HG02970 (cell line): ENCODE results near the gene PMF1.

Experiments
- ATAC-seq: cut with Tn5 transposase; IDR thresholded peaks from one replicate; pipeline ENCODE4 v1.9.1; 2021; ENCODE audit warnings: mild to moderate bottlenecking, moderate library complexity, moderate number of reproducible peaks; ENCODE audit not compliant: unreplicated experiment, low FRiP score

PMF1 gene

GRCh38 chr1:156232201-156232894, 19.5 kb downstream of the PMF1 start:
- ATAC-seq, result no peak

- no peak for ATAC-seq
Observed at GRCh38 chr1:156233426-156234127, 20.8 kb downstream of the PMF1 start.

GRCh38 chr1:156236164-156236563, 23.4 kb downstream of the PMF1 start:
- ATAC-seq, result no peak

GRCh38 chr1:156238248-156238647, 25.4 kb downstream of the PMF1 start:
- no peak for ATAC-seq

- ATAC-seq, result no peak
Observed at GRCh38 chr1:156241311-156241811, 28.6 kb downstream of the PMF1 start.

GRCh38 chr1:156241926-156242325, 29.1 kb downstream of the PMF1 start, which contains the start of gene BGLAP:
TSS of gene BGLAP (plus strand) at chr1:156242184. CDS start at chr1:156242232, 48 bp downstream.
- no peak for ATAC-seq

- ATAC-seq, result no peak
Observed at GRCh38 chr1:156242738-156243137, 29.9 kb downstream of the PMF1 start.

- no peak for ATAC-seq
Observed at GRCh38 chr1:156244126-156244525, 31.3 kb downstream of the PMF1 start.

GRCh38 chr1:156244712-156245111, 31.9 kb downstream of the PMF1 start:
- no peak for ATAC-seq

GRCh38 chr1:156245451-156246232, 32.8 kb downstream of the PMF1 start:
- ATAC-seq, result no peak

- ATAC-seq, result no peak
Observed at GRCh38 chr1:156246241-156246780, 33.5 kb downstream of the PMF1 start.

GRCh38 chr1:156246781-156247459, 34.1 kb downstream of the PMF1 start:
- ATAC-seq, result no peak

- ATAC-seq, result no peak
Observed at GRCh38 chr1:156247460-156248322, 34.9 kb downstream of the PMF1 start, which contains the start of gene PAQR6. TSS of gene PAQR6 (minus strand) at chr1:156248056. CDS start at chr1:156246731, 1,325 bp downstream.

GRCh38 chr1:156248323-156248683, 35.5 kb downstream of the PMF1 start:
- ATAC-seq, result no peak

- ATAC-seq, result no peak
Observed at GRCh38 chr1:156249593-156249992, 36.8 kb downstream of the PMF1 start.

- ATAC-seq, result no peak
Observed at GRCh38 chr1:156251527-156251926, 38.7 kb downstream of the PMF1 start.

GRCh38 chr1:156253634-156254033, 40.8 kb downstream of the PMF1 start:
- ATAC-seq, result no peak

GRCh38 chr1:156257711-156258110, 44.9 kb downstream of the PMF1 start:
- ATAC-seq, result no peak

- no peak for ATAC-seq
Observed at GRCh38 chr1:156258859-156259258, 46.1 kb downstream of the PMF1 start.
